Naive thymus-derived CD4-positive, alpha-beta T cell (primary cell): ENCODE measurements around the gene BANF2. TPM values are rescaled to one million over a fixed set of nuclear protein-coding genes. Genes with fewer than 3 reads are reported as not detected.

Source experiments
- ATAC-seq: fragments of 150-1000 bp; cut with Tn5 transposase; 2 replicates; pipeline ENCODE4 v1.10.0; 2021; ENCODE audit warnings: mild to moderate bottlenecking, moderate library complexity
- CTCF ChIA-PET: fragments of 350-600 bp; sonication (Branson Sonifier 250); formaldehyde crosslinking; loops from one replicate; lab custom pipeline; 2021; ENCODE audit warnings: antibody characterized with exemption; lab: Charles Lee
- POLR2A ChIA-PET: fragments of 350-600 bp; sonication (Branson Sonifier 250); formaldehyde crosslinking; loops from one replicate; lab custom pipeline; 2021; ENCODE audit warnings: antibody characterized with exemption, inconsistent platforms; lab: Charles Lee
- DNase-seq, 9 donors: peaks; one replicate each; pipeline versions ENCODE4 v3.0.0 to v3.0.0-alpha.2; 2020 to 2022; ENCODE audit warnings: mixed read lengths in 1 of 9
- H3K27ac ChIP-seq: one replicate; pipeline ENCODE4 v1.7.0; 2013; ENCODE audit warnings: mild to moderate bottlenecking, low read depth, low read length, moderate library complexity
- H3K27me3 ChIP-seq, 2 donors: one replicate each; pipeline ENCODE4 v1.7.0; 2013; ENCODE audit warnings: low read length in 2 of 2, mild to moderate bottlenecking in 2 of 2, moderate library complexity in 2 of 2; ENCODE audit not compliant: control insufficient read depth in 2 of 2, insufficient read depth in 2 of 2
- H3K36me3 ChIP-seq, 3 experiments: 1 replicate in 2 of 3; 2 replicates in 1 of 3; pipeline ENCODE4 v1.7.0; 2013; ENCODE audit warnings: low read length in 3 of 3, mild to moderate bottlenecking in 3 of 3, moderate library complexity in 1 of 3; ENCODE audit not compliant: insufficient read depth in 3 of 3, control insufficient read depth in 2 of 3
- H3K4me1 ChIP-seq, 2 donors: one replicate each; pipeline ENCODE4 v1.7.0; 2013; ENCODE audit warnings: low read length in 2 of 2, mild to moderate bottlenecking in 2 of 2, moderate library complexity in 1 of 2; ENCODE audit not compliant: control insufficient read depth in 2 of 2, insufficient read depth in 2 of 2
- H3K4me3 ChIP-seq: 2 replicates; pipeline ENCODE4 v1.7.0; 2013; ENCODE audit warnings: mild to moderate bottlenecking, low read length
- H3K9me3 ChIP-seq, 3 experiments: 1 replicate in 2 of 3; 2 replicates in 1 of 3; pipeline ENCODE4 v1.7.0; 2013; ENCODE audit warnings: low read length in 3 of 3; ENCODE audit not compliant: control insufficient read depth in 2 of 3
- H3K27ac Mint-ChIP-seq, 9 donors: one replicate each; pipeline ENCODE4 v1.8.0; 2020 to 2022; ENCODE audit warnings: mixed read lengths in 9 of 9, mild to moderate bottlenecking in 8 of 9, moderate library complexity in 5 of 9, inconsistent platforms in 2 of 9
- H3K27me3 Mint-ChIP-seq, 5 donors: one replicate each; pipeline ENCODE4 v1.8.0; 2021 to 2022; ENCODE audit warnings: mixed read lengths in 5 of 5, mild to moderate bottlenecking in 1 of 5
- H3K36me3 Mint-ChIP-seq, 5 donors: one replicate each; pipeline ENCODE4 v1.8.0; 2020 to 2022; ENCODE audit warnings: mixed read lengths in 5 of 5, mild to moderate bottlenecking in 3 of 5, inconsistent platforms in 1 of 5
- H3K4me1 Mint-ChIP-seq, 7 donors: one replicate each; pipeline ENCODE4 v1.8.0; 2020 to 2022; ENCODE audit warnings: mixed read lengths in 7 of 7, mild to moderate bottlenecking in 3 of 7, inconsistent platforms in 1 of 7
- H3K4me3 Mint-ChIP-seq, 10 donors: one replicate each; pipeline ENCODE4 v1.8.0; 2020 to 2022; ENCODE audit warnings: mild to moderate bottlenecking in 10 of 10, mixed read lengths in 10 of 10, moderate library complexity in 6 of 10, inconsistent platforms in 2 of 10
- H3K9me3 Mint-ChIP-seq, 11 donors: one replicate each; pipeline ENCODE4 v1.8.0; 2020 to 2022; ENCODE audit warnings: mixed read lengths in 11 of 11, mild to moderate bottlenecking in 4 of 11, inconsistent platforms in 1 of 11, moderate library complexity in 1 of 11
- intact Hi-C, 2 donors: fragments of 100-400 bp; cut with micrococcal nuclease; formaldehyde crosslinking; loops; one replicate each; pipeline ENCODE4 v1.15.1; 2023
- polyA plus RNA-seq, 2 donors: library from polyadenylated mRNA; unstranded; fragments of 300-500 nt; fragmentation: Illumina TruSeq; gene quantifications; one replicate each; pipeline ENCODE4 v1.2.3, GENCODE V29; 2021
- total RNA-seq, 6 experiments: library from RNA in 5 of 6; stranded (reverse) in 5 of 6; gene quantifications; 1 replicate in 5 of 6; 2 replicates in 1 of 6; pipeline ENCODE4 v1.2.3 and lab custom pipeline; 2021 to 2026

BANF2 gene
- total and polyA plus RNA-seq, 7 experiments from 2014 or later = not detected

GRCh38 chr20:17708675-17709360 lies 9.1 kb downstream of the BANF2 start:
- H3K36me3 ChIP-seq = no peaks in the 10 kb centered on the region
- no peak overlapping the region for H3K27ac ChIP-seq
- H3K27ac Mint-ChIP-seq = no peak overlapping the region
- ChIA-PET POLR2A (no interaction called here), CTCF (no interaction called here)
- H3K27me3 Mint-ChIP-seq = peaks cover 0 to 4% (median 0%) of the 10 kb centered on the region in 5 donors
- H3K36me3 Mint-ChIP-seq = no peaks in the 10 kb centered on the region
- no peaks in the 10 kb centered on the region for H3K9me3 ChIP-seq
- H3K4me1 ChIP-seq = no peaks in the 10 kb centered on the region
- intact Hi-C loops = no loop called here
- H3K4me3 ChIP-seq = no peak overlapping the region
- DNase-seq (no peak), ATAC-seq (no peak)
- no peaks in the 10 kb centered on the region for H3K9me3 Mint-ChIP-seq
- no peaks in the 10 kb centered on the region for H3K27me3 ChIP-seq
- H3K4me3 Mint-ChIP-seq = no peak overlapping the region
- H3K4me1 Mint-ChIP-seq = peaks cover 0 to 2% (median 0%) of the 10 kb centered on the region in 7 donors

- Histone ChIP-seq H3K4me3 (no peak overlapping the region), H3K9me3 (no peaks in the 10 kb centered on the region), H3K27me3 (no peaks in the 10 kb centered on the region), H3K4me1 (no peaks in the 10 kb centered on the region), H3K27ac (no peak overlapping the region), H3K36me3 (no peaks in the 10 kb centered on the region)
- no peak for DNase-seq
- POLR2A ChIA-PET = no interaction called here
- Mint-ChIP-seq H3K9me3 (no peaks in the 10 kb centered on the region), H3K4me3 (no peak overlapping the region), H3K27me3 (peaks cover 0 to 4% (median 0%) of the 10 kb centered on the region in 5 donors), H3K27ac (no peak overlapping the region), H3K4me1 (no peaks in the 10 kb centered on the region), H3K36me3 (no peaks in the 10 kb centered on the region)
- no peak for ATAC-seq
- intact Hi-C loops = no loop called here
- CTCF ChIA-PET = no interaction called here
These were observed 9.9 kb downstream of the BANF2 start for GRCh38 chr20:17709361-17710293.

GRCh38 chr20:17710379-17711266 lies 10.9 kb downstream of the BANF2 start:
- DNase-seq (no peak), ATAC-seq (no peak)
- H3K27me3 Mint-ChIP-seq = peaks cover 0 to 4% (median 0%) of the 10 kb centered on the region in 5 donors
- no peak overlapping the region for H3K27ac Mint-ChIP-seq
- intact Hi-C loops = no loop called here
- H3K4me1 Mint-ChIP-seq = peaks cover 0 to 3% (median 0%) of the 10 kb centered on the region in 7 donors
- ChIA-PET CTCF (no interaction called here), POLR2A (interaction anchor here (0.6 kb wide), 1 partner anchor 864 kb away, joined by 3 read pairs; no protein-coding TSS in a partner anchor)
- Histone ChIP-seq H3K4me3 (no peak overlapping the region), H3K27ac (no peak overlapping the region), H3K27me3 (no peaks in the 10 kb centered on the region), H3K4me1 (no peaks in the 10 kb centered on the region), H3K9me3 (no peaks in the 10 kb centered on the region), H3K36me3 (no peaks in the 10 kb centered on the region)
- H3K36me3 Mint-ChIP-seq = no peaks in the 10 kb centered on the region
- no peak overlapping the region for H3K4me3 Mint-ChIP-seq
- no peaks in the 10 kb centered on the region for H3K9me3 Mint-ChIP-seq

- H3K36me3 Mint-ChIP-seq = no peaks in the 10 kb centered on the region
- Histone ChIP-seq H3K27me3 (no peaks in the 10 kb centered on the region), H3K36me3 (no peaks in the 10 kb centered on the region), H3K9me3 (no peaks in the 10 kb centered on the region), H3K4me1 (no peaks in the 10 kb centered on the region), H3K4me3 (no peak overlapping the region), H3K27ac (no peak overlapping the region)
- no peak for DNase-seq
- no peak overlapping the region for H3K4me3 Mint-ChIP-seq
- ChIA-PET CTCF (no interaction called here), POLR2A (no interaction called here)
- intact Hi-C loops = no loop called here
- H3K9me3 Mint-ChIP-seq = no peaks in the 10 kb centered on the region
- H3K27ac Mint-ChIP-seq = no peak overlapping the region
- no peak for ATAC-seq
- H3K4me1 Mint-ChIP-seq = peaks cover 0 to 3% (median 0%) of the 10 kb centered on the region in 7 donors
- peaks cover 0 to 4% (median 0%) of the 10 kb centered on the region in 5 donors for H3K27me3 Mint-ChIP-seq
These were observed 11.5 kb downstream of the BANF2 start for GRCh38 chr20:17711267-17711627.

- Histone ChIP-seq H3K4me1 (no peaks in the 10 kb centered on the region), H3K4me3 (no peak overlapping the region), H3K27ac (no peak overlapping the region), H3K9me3 (no peaks in the 10 kb centered on the region), H3K36me3 (no peaks in the 10 kb centered on the region), H3K27me3 (no peaks in the 10 kb centered on the region)
- CTCF ChIA-PET = no interaction called here
- peaks cover 0 to 4% (median 0%) of the 10 kb centered on the region in 5 donors for H3K27me3 Mint-ChIP-seq
- H3K4me3 Mint-ChIP-seq = no peak overlapping the region
- intact Hi-C loops = no loop called here
- POLR2A ChIA-PET = no interaction called here
- peaks cover 0 to 3% (median 0%) of the 10 kb centered on the region in 7 donors for H3K4me1 Mint-ChIP-seq
- ATAC-seq (no peak), DNase-seq (no peak)
- no peaks in the 10 kb centered on the region for H3K36me3 Mint-ChIP-seq
- H3K27ac Mint-ChIP-seq = no peak overlapping the region
- no peaks in the 10 kb centered on the region for H3K9me3 Mint-ChIP-seq
These were observed 12.4 kb downstream of the BANF2 start for GRCh38 chr20:17712201-17712600.

- Mint-ChIP-seq H3K9me3 (no peaks in the 10 kb centered on the region), H3K4me3 (no peak overlapping the region), H3K27me3 (peaks cover 0 to 4% (median 0%) of the 10 kb centered on the region in 5 donors), H3K27ac (no peak overlapping the region), H3K4me1 (peaks cover 0 to 3% (median 0%) of the 10 kb centered on the region in 7 donors), H3K36me3 (no peaks in the 10 kb centered on the region)
- intact Hi-C loops = no loop called here
- Histone ChIP-seq H3K4me3 (no peak overlapping the region), H3K36me3 (no peaks in the 10 kb centered on the region), H3K9me3 (no peaks in the 10 kb centered on the region), H3K4me1 (no peaks in the 10 kb centered on the region), H3K27me3 (no peaks in the 10 kb centered on the region), H3K27ac (no peak overlapping the region)
- POLR2A ChIA-PET = no interaction called here
- ATAC-seq = no peak
- CTCF ChIA-PET = no interaction called here
- no peak for DNase-seq
These were observed 12.9 kb downstream of the BANF2 start for GRCh38 chr20:17712708-17713107.
